ENCODE measurements around the gene ANKS1A.

DNA sequence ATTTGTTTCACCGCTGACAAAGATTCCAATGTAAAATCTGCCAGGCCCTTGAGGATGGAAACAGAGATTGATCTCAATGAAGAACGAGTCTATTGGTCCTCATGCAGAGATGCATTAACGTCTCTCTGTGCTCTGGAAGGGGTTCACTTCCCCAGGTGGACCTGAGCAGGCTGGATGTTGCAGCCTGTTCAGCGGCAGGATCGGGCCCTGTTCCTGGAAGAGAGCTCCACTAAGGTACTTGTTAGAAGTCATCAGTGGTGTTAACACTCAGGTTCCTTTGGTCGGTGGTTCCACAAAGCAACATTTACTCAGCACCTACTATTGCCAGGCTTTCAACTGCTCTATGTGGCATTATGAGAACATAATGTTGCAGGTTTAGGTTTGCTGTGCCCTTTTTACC is 144.6 kb downstream of the ANKS1A start:
- TF ChIP-seq, protein P1, sequence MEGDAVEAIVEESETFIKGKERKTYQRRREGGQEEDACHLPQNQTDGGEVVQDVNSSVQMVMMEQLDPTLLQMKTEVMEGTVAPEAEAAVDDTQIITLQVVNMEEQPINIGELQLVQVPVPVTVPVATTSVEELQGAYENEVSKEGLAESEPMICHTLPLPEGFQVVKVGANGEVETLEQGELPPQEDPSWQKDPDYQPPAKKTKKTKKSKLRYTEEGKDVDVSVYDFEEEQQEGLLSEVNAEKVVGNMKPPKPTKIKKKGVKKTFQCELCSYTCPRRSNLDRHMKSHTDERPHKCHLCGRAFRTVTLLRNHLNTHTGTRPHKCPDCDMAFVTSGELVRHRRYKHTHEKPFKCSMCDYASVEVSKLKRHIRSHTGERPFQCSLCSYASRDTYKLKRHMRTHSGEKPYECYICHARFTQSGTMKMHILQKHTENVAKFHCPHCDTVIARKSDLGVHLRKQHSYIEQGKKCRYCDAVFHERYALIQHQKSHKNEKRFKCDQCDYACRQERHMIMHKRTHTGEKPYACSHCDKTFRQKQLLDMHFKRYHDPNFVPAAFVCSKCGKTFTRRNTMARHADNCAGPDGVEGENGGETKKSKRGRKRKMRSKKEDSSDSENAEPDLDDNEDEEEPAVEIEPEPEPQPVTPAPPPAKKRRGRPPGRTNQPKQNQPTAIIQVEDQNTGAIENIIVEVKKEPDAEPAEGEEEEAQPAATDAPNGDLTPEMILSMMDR (conservative IDR thresholded peaks at IDR 0.05; ENCODE audit: low read depth in 2 of 2): no peak
- TF ChIP-seq CREB1 (CRISPR knock-in tag; IDR thresholded peaks at IDR 0.05; ENCODE audit: low read depth) (no peak), REST (IDR thresholded peaks at IDR 0.05; ENCODE audit: unreplicated experiment) (no peak), EZH2phosphoT487 (IDR thresholded peaks at IDR 0.05; ENCODE audit: unreplicated experiment) (no peak), ETS1 (IDR thresholded peaks at IDR 0.05) (no peak), EZH2 (IDR thresholded peaks at IDR 0.05; ENCODE audit: low read depth, unreplicated experiment) (no peak), POLR2AphosphoS5 (IDR thresholded peaks at IDR 0.05; ENCODE audit: low read depth) (no peak), JUNB (IDR thresholded peaks at IDR 0.05; ENCODE audit: unreplicated experiment) (no peak), NANOG (IDR thresholded peaks at IDR 0.05; ENCODE audit: borderline replicate concordance) (no peak), ZNF331 (CRISPR knock-in tag; IDR thresholded peaks at IDR 0.05; ENCODE audit: low read depth) (no peak), ZNF114 (CRISPR knock-in tag; IDR thresholded peaks at IDR 0.05) (no peak)

All from GM23338 (cell line).